Cardiac fibroblast (primary cell): ENCODE results near the gene CDK6.

Experiments
- DNase-seq, 2 donors: peaks; one replicate each; pipeline versions ENCODE4 v3.0.0 to v3.0.0-alpha.2; 2010; ENCODE audit warnings: low read depth in 2 of 2
- H3K4me3 ChIP-seq, 2 donors: replicated peaks in 1 of 2; 1 replicate in 1 of 2; 2 replicates in 1 of 2; pipeline ENCODE4 v1.5.1; 2011; ENCODE audit warnings: low read depth in 2 of 2, low read length in 2 of 2, mild to moderate bottlenecking in 2 of 2, moderate library complexity in 1 of 2
- CTCF ChIP-seq: IDR thresholded peaks from one replicate; pipeline ENCODE4 v1.5.1; 2011; ENCODE audit warnings: low read depth, mild to moderate bottlenecking, low read length, inconsistent platforms

CDK6 gene

DNA sequence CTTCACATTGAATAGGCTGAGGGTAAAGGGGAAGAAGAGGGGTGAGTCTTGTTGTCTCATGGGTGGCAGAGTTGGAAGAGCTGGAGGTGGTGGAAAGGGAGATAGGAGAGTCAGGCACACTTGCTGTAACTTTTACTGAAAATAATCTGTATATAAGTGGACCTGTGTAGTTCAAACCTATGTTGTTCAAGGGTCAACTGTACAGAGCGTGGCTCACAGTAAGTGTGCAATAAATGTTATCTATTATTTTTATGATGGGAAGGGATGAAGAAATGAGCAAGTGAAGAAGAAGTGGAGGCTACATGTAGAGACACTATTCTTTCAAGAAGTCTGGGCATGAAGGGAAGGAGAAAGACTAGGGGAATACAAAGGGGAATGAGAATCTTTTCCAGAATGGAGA, 174.7 kb downstream of the CDK6 start:
- TF ChIP-seq CTCF, result no peak
- DNase-seq, result no peak

DNA sequence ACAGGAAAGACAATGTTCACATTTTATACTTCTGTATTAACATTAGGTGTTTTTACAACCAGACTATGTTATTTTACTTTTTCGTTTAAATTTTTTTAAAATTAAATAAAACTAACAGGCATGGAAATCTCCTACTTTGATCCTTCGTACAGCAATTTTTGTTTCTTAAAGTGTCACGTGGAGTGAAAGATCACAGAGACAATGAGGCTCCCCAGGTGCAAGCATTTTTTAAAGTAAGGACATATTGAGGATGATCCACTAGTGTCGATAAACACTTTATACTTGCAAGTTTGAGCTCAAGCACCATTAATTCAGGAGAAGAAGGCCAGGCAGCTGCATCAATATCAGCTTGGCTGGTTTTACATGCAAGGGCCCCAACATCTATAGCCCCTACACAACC, 177.7 kb downstream of the CDK6 start:
- no peak for DNase-seq
- H3K4me3 ChIP-seq, result no peak overlapping the region
- TF ChIP-seq CTCF, result no peak

More for the DNA sequence above, 174.7 kb downstream of the CDK6 start:
- H3K4me3 ChIP-seq, result no peak overlapping the region

- no peak overlapping the region for H3K4me3 ChIP-seq
- TF ChIP-seq CTCF, result no peak
- DNase-seq, result no peak
Observed at GRCh38 chr7:92657391-92657790, 179.0 kb downstream of the CDK6 start.

GRCh38 chr7:92656121-92656520, 180.3 kb downstream of the CDK6 start:
- no peak for TF ChIP-seq CTCF
- no peak overlapping the region for H3K4me3 ChIP-seq
- no peak for DNase-seq

- TF ChIP-seq CTCF, result no peak
- H3K4me3 ChIP-seq, result no peak overlapping the region
- DNase-seq, result no peak
Observed at GRCh38 chr7:92655346-92655884, 181.0 kb downstream of the CDK6 start.

- DNase-seq, result no peak
- TF ChIP-seq CTCF, result no peak
- no peak overlapping the region for H3K4me3 ChIP-seq
Observed at GRCh38 chr7:92653136-92653535, 183.2 kb downstream of the CDK6 start.

DNA sequence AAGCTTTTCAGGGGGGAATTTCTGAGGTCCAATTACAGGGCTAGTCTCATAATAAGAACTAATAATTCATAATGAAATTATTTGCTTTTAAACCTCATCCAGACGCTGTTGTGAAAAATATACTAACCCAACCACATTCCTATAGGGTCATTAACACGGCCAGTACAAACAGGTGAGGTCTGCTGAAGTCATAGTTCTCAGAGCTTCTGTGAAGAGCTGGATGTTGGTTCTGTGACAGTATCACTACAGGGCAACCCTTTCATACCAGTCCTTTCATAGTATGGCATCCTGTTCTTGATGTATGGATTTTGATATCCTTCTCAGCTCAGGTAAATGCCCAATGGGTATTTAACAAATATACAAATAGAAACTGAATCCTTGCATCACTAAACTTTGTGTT, 183.8 kb downstream of the CDK6 start:
- DNase-seq, result no peak
- no peak overlapping the region for H3K4me3 ChIP-seq
- no peak for TF ChIP-seq CTCF
